ENCODE data around the gene TINAGL1.

- no peak for TF ChIP-seq CTCF (IDR thresholded peaks at IDR 0.05 in 8 of 11, conservative IDR thresholded peaks at IDR 0.05 in 3 of 11)
- TF ChIP-seq POLR2A (IDR thresholded peaks at IDR 0.05) = no peak
These were observed 20.4 kb downstream of the TINAGL1 start for GRCh38 chr1:31596737-31597097.

Data from spleen (tissue), 7 donors.